ENCODE data around the gene PXDN. TPM values are rescaled to one million over a fixed set of nuclear protein-coding genes. Genes with fewer than 3 reads are reported as not detected.
"Not testable (repeated sequence)": the region's sequence is repeated elsewhere in the genome, so short reads cannot be mapped to it uniquely, and the experiment has no call there.

Gene PXDN
- total and polyA plus RNA-seq, 2 experiments from 2014 or later: 85.7 to 129 TPM

DNA sequence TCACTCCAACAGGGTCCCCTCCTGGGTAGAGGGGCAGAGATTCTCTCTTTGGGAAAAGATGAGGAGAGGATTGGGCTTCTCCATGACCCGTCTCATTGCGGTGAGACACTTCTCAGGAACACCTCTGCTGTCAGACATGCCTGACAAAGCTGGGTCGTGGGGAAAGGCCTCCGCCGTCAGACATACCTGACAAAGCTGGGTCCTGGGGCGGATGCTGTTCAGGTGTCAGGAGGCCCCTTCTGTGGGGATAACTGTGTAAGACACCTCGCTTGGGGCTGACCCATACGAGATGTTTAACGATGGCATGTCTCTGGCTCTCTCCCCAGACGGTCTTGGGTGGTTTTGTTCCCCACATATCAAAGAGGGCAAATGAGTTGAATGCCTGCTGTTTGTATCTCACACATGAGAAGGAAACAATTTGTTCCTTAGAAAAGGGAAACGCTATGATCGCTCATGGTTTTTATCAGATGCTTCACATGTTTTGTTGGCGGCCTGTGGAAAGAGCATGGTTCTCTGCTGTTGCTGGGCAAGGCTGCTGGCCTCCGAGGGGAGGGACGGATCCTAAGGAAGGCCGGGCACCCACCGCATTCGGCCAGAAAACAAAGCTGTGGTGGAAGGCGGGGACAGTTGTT, 40.8 kb upstream of the PXDN start:
- no peaks in the 10 kb centered on the region for H3K27me3 ChIP-seq
- TF ChIP-seq, protein P1, sequence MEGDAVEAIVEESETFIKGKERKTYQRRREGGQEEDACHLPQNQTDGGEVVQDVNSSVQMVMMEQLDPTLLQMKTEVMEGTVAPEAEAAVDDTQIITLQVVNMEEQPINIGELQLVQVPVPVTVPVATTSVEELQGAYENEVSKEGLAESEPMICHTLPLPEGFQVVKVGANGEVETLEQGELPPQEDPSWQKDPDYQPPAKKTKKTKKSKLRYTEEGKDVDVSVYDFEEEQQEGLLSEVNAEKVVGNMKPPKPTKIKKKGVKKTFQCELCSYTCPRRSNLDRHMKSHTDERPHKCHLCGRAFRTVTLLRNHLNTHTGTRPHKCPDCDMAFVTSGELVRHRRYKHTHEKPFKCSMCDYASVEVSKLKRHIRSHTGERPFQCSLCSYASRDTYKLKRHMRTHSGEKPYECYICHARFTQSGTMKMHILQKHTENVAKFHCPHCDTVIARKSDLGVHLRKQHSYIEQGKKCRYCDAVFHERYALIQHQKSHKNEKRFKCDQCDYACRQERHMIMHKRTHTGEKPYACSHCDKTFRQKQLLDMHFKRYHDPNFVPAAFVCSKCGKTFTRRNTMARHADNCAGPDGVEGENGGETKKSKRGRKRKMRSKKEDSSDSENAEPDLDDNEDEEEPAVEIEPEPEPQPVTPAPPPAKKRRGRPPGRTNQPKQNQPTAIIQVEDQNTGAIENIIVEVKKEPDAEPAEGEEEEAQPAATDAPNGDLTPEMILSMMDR (IDR thresholded peaks at IDR 0.05; ENCODE audit: low read depth, low read length): no peak
- no peaks in the 10 kb centered on the region for H3K36me3 ChIP-seq
- no peaks in the 10 kb centered on the region for H3K4me1 ChIP-seq (ENCODE audit: low read depth)
- H3K4me3 ChIP-seq: no peak overlapping the region
- no peaks in the 10 kb centered on the region for H3K9me3 ChIP-seq (ENCODE audit: low read depth)
- DNase-seq (ENCODE audit: low read depth in 1 of 2, low spot score in 1 of 2): no peak
- no peak overlapping the region for H3K27ac ChIP-seq

DNA sequence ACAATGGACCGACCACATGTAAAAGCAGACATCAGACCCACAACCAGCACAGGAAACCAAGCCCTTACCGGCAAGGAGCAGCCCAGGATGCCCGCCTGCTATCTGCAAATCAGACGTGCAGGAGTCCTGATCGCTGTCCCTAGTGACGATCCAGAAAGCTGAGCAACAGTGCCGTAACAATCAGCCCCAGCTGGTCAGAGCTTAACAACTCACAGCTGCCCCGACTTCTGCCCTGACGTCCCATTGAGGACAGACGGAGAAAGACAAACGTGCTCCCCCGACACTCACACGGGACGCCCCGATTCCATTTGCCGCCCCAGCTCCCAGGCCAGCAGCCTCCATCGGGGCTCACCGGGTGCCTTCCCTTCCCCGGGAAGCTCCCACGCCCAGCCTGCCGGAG, 39.8 kb upstream of the PXDN start:
- H3K27me3 ChIP-seq: no peaks in the 10 kb centered on the region
- no peak overlapping the region for H3K4me3 ChIP-seq
- no peaks in the 10 kb centered on the region for H3K4me1 ChIP-seq (ENCODE audit: low read depth)
- TF ChIP-seq, protein P1 (IDR thresholded peaks at IDR 0.05; ENCODE audit: low read depth, low read length): no peak
- no peaks in the 10 kb centered on the region for H3K36me3 ChIP-seq
- H3K9me3 ChIP-seq (ENCODE audit: low read depth): no peaks in the 10 kb centered on the region
- peak in 1 of 2 donors; percentile 12 for DNase-seq (ENCODE audit: low read depth in 1 of 2, low spot score in 1 of 2)
- H3K27ac ChIP-seq: no peak overlapping the region

DNA sequence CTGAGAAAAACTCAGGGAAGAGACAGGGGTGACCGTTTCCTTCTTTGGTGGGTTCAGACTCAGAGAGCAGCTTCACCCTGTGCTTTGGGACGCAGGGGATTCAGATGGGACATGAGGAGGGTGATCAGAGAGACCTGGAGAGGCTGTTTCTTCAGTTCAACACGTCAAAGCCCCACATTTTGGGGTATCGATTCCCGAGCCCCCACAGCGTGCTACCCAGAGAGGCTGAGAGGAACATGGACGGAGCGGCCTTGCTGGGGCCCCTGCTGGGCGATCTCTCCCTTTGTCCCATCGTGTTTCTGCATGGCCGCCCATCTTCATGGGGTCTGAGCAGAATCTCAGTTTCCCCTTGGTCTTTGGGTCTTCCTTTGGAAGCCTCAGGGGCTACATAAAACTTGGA, 38.2 kb upstream of the PXDN start:
- H3K4me3 ChIP-seq: no peak overlapping the region
- no peak for DNase-seq (ENCODE audit: low read depth in 1 of 2, low spot score in 1 of 2)
- TF ChIP-seq, protein P1 (IDR thresholded peaks at IDR 0.05; ENCODE audit: low read depth, low read length): no peak
- no peaks in the 10 kb centered on the region for H3K27me3 ChIP-seq
- no peaks in the 10 kb centered on the region for H3K36me3 ChIP-seq
- H3K9me3 ChIP-seq (ENCODE audit: low read depth): no peaks in the 10 kb centered on the region
- H3K4me1 ChIP-seq (ENCODE audit: low read depth): peaks cover 11% of the 10 kb centered on the region
- H3K27ac ChIP-seq: no peak overlapping the region

DNA sequence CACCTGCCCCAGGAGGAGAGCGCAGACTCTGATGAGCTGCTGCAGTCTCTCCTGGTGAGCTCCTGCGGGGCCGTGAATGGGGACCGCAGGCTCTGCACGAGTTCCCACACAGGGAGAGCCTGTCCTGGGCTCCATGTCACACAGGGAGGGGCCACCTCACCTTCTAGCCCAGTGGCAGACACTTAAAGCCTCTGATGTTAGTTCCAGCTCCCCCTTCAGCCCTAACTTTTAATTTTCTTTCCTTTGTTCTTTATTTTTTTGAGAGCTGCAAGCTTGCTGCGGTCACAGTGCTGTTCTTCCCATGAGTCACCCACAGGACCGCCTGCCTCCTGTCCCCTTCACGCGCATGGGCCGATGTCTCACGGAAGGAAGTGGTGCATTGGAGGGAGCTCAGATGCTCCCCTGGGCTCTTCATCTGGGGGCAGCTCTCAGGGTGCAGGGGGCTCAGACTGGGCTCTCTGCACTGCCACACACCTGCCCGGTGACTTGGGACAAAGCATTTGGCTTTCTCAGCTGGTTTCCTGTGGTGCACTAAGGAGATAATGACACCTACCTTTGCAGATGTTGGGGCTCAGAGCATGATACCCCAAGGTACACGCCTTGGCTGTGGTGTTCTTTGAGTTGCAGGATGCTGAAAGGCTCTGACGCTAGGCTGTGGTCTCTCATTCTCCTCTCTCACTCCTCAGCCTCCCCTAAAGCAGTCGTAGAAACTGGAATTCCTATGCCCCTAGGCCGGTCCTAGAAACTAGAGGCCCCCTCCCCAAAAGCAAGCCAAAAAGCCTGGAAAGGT, 37.2 kb upstream of the PXDN start:
- TF ChIP-seq, protein P1 (IDR thresholded peaks at IDR 0.05; ENCODE audit: low read depth, low read length): no peak
- DNase-seq (ENCODE audit: low read depth in 1 of 2, low spot score in 1 of 2): no peak
- H3K27me3 ChIP-seq: no peaks in the 10 kb centered on the region

DNA sequence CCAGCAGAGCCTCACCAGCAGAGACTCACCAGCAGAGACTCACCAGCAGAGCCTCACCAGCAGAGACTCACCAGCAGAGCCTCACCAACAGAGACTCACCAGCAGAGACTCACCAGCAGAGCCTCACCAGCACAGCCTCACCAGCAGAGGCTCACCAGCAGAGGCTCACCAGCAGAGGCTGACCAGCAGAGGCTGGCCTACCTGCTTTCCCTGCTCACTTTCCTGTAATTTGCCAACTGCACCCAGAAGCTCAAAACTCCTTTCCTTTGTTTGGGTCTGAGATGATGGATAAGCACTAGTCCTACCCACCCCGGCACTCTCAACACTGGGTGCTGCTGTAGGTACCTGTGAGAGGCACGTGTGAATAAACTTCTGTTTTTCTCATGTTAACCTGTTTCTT, 36.4 kb upstream of the PXDN start:
- DNase-seq (ENCODE audit: low read depth in 1 of 2, low spot score in 1 of 2): no peak
- Histone ChIP-seq H3K4me3 (no peak overlapping the region), H3K27ac (no peak overlapping the region), H3K4me1 (ENCODE audit: low read depth) (peaks cover 14% of the 10 kb centered on the region), H3K36me3 (no peaks in the 10 kb centered on the region), H3K9me3 (ENCODE audit: low read depth) (no peaks in the 10 kb centered on the region), H3K27me3 (no peaks in the 10 kb centered on the region)
- TF ChIP-seq, protein P1 (IDR thresholded peaks at IDR 0.05; ENCODE audit: low read depth, low read length): no peak

More for the DNA sequence above, 37.2 kb upstream of the PXDN start:
- Histone ChIP-seq H3K27ac (no peak overlapping the region), H3K9me3 (ENCODE audit: low read depth) (no peaks in the 10 kb centered on the region), H3K4me3 (no peak overlapping the region), H3K4me1 (ENCODE audit: low read depth) (peaks cover 14% of the 10 kb centered on the region), H3K36me3 (no peaks in the 10 kb centered on the region)

DNA sequence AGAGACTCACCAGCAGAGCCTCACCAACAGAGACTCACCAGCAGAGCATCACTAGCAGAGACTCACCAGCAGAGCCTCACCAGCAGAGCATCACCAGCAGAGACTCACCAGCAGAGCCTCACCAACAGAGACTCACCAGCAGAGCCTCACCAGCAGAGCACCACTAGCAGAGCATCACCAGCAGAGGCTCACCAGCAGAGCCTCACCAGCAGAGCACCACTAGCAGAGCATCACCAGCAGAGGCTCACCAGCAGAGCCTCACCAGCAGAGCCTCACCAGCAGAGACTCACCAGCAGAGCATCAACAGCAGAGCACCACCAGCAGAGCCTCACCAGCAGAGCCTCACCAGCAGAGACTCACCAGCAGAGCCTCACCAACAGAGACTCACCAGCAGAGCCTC, 35.7 kb upstream of the PXDN start:
- not testable (repeated sequence) for H3K27ac ChIP-seq; H3K9me3 ChIP-seq (ENCODE audit: low read depth)
- peaks cover 14% of the 10 kb centered on the region for H3K4me1 ChIP-seq (ENCODE audit: low read depth)

More for the DNA sequence above, 35.7 kb upstream of the PXDN start:
- DNase-seq (ENCODE audit: low read depth in 1 of 2, low spot score in 1 of 2); H3K27me3 ChIP-seq; H3K36me3 ChIP-seq; H3K4me3 ChIP-seq: not testable (repeated sequence)
